GM19324 (cell line): ENCODE results near the gene PDIA2.
"Not testable (repeated sequence)": the region's sequence is repeated elsewhere in the genome, so short reads cannot be mapped to it uniquely, and the experiment has no call there.

ENCODE experiments used
- ATAC-seq: cut with Tn5 transposase; IDR thresholded peaks from one replicate; pipeline ENCODE4 v1.9.1; 2021; ENCODE audit warnings: mild to moderate bottlenecking, moderate library complexity; ENCODE audit not compliant: unreplicated experiment, low FRiP score

Gene PDIA2

DNA sequence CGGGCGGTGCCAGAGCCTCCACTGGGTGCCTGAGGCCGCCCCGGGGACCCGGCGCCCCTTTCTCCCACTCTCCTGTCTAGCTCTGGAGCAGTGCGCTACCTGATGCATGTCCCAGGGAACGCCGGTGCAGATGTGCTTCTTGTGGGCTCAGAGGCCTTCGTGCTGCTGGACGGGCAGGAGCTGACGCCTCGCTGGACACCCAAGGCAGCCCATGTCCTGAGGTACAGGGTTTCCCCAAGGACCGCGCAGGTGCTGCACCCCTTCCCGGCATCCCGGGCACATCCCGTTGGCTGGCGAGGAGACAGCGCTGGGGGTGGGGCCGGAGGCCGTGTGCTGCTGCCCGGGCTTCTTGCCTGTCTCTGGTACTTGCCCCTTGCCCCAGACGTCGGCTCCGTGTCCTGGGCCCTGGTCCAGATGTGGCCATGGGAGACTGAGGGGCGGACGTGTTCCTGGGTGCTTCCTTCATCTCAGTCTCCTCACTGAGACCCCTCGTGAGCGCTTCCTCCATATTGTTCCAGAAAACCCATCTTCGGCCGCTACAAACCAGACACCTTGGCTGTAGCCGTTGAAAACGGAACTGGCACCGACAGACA is 19.7 kb upstream of the PDIA2 start:
- ATAC-seq: no peak

DNA sequence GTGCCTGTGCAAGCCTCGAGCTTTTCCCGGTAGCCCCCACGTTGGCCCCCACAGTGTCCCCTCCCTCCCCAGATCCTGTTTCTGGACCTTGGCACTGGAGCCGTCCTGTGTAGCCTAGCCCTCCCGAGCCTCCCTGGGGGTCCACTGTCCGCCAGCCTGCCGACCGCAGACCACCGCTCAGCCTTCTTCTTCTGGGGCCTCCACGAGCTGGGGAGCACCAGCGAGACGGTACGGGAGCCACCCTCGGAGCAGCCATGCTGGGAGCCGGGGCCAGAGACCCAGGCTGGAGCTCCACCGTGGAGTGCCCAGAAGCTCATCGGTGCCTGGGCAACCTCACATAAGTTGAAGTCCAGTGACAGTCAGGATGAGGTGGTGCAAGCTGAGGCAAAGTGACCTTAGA is 19.0 kb upstream of the PDIA2 start:
- no peak for ATAC-seq

DNA sequence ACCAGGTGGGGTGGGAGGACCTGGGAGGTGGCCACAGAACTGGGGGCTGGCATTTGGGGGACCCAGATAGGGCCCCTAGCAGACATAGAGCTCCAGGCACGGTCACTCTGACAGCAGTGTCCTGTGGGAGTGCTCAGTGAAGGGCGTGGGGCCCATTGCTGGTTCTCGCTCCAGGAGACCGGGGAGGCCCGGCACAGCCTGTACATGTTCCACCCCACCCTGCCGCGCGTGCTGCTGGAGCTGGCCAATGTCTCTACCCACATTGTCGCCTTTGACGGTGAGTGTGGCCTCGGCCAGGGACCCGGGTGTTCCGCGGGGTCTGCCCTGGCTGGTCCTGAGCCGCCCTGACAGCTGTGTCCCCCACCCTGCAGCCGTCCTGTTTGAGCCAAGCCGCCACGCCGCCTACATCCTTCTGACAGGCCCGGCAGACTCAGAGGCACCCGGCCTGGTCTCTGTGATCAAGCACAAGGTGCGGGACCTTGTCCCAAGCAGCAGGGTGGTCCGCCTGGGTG is 18.5 kb upstream of the PDIA2 start:
- ATAC-seq: no peak

DNA sequence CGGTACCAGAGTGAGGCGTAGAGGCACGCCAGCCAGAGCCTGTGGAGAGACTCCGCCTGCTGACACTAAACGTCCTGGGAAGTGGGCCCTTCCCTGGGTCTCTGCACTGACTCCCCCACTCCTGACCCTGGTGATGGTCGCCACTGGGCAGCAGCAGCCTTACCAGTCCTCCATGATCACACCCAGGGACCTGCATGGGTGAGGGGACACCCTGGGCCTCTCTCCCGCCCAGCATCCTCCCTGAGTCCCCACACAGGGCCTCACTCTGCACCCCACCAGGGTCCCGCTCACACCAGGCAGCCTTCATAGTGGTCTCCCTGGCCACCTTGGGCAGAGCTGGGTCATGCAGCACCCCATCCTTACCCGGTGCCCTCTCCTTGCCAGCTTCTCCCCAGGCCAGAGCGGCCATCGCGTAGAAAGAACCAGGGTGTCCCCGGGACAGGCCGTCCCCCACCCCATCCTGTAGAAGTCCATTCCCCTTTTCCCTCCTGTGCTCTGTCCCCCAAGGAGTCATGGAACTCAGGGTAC is 17.9 kb upstream of the PDIA2 start:
- no peak for ATAC-seq

- no peak for ATAC-seq
Observed at GRCh38 chr16:265711-266110, 17.3 kb upstream of the PDIA2 start.

DNA sequence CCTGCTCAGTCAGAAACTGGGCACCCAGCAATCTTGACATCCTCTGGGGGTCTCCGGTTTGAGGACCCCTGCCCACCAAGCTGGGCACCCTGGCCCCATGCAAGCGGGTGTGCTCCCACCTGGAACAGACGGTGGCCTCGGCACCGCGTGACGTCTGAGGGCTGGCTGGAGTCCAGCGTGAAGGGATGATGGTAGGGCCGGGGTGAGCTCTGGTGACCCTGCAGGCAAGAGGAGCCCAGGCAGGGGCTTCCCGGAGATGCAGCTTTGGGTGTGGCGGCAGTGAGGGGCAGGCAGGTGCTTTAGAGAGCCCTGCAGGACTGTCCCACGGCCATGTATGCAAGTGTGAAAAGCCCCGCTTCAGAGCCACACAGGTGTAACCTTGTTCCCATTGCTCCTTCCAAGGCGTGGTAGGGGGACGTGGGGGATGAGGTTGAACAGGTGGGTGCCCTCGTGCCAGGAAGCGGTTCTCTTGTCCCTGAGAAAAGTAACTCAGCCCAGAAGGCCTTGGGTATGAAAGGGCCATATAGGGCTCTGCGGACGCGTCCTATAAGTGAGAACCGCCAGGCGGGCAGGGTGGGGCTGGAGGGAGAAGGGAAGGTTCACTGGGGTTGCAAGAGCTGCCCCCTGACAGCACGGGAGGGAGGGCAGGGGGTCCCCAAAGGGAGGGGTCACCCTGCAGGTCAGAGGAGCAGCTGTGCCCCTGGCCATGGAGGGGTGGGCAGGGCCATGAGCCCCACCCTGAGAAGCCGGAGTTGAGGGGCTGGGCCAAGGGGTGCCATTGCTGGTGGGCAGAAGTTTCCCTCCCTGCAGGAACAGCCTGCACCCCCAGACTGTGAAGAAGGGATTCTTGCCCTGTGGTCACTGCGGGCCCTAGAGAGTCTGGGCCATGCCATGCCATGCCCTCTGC is 16.5 kb upstream of the PDIA2 start:
- no peak for ATAC-seq

GRCh38 chr16:267562-267961 is 15.4 kb upstream of the PDIA2 start:
- not testable (repeated sequence) for ATAC-seq

DNA sequence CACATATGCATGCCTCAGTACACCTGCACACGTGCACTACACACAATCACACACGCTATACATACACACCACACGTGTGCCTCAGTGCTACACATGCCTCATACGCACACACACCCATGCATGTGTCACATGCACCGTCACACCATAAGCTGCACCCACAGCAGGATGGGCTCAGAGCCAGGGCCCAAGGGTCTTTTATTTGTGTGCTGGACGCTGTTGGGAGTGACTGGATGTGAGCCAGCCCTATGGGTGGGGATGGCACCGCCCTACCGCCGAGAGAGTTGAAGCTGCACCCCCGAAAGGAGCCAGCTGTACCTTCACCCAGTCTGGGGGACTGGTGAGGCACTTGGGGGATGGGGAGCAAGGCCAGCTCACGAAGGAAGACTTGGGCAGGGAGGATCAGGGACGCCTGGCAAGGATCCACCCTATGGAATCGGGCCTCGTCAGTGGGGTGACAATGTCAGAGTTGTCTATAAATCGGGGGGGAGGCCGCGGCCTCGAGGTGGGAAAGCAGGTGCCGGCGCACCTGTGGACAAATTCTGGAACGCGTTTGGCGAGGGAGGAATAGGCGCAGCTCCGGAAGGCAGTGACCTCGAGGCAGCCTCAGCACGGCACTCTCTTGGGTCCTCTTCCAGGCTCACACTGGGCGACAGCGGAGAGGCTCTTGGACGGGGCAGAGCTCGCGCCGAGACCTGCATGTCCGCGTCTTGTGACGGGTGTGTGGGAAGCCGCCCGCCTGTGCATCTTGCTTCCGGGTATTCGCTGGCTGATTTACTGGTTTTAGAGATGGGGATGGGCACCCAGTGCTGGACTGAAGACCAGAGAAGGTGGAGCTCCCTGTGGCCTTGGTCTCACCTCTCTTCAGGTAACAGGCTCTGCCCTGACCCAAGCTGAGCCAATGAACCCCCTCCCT is 14.6 kb upstream of the PDIA2 start:
- ATAC-seq: no peak

GRCh38 chr16:269061-269796 is 13.7 kb upstream of the PDIA2 start:
- ATAC-seq: no peak

- ATAC-seq: no peak
Observed at GRCh38 chr16:270381-271255, 12.3 kb upstream of the PDIA2 start.

- ATAC-seq: no peak
Observed at GRCh38 chr16:272633-273546, 10.1 kb upstream of the PDIA2 start.

DNA sequence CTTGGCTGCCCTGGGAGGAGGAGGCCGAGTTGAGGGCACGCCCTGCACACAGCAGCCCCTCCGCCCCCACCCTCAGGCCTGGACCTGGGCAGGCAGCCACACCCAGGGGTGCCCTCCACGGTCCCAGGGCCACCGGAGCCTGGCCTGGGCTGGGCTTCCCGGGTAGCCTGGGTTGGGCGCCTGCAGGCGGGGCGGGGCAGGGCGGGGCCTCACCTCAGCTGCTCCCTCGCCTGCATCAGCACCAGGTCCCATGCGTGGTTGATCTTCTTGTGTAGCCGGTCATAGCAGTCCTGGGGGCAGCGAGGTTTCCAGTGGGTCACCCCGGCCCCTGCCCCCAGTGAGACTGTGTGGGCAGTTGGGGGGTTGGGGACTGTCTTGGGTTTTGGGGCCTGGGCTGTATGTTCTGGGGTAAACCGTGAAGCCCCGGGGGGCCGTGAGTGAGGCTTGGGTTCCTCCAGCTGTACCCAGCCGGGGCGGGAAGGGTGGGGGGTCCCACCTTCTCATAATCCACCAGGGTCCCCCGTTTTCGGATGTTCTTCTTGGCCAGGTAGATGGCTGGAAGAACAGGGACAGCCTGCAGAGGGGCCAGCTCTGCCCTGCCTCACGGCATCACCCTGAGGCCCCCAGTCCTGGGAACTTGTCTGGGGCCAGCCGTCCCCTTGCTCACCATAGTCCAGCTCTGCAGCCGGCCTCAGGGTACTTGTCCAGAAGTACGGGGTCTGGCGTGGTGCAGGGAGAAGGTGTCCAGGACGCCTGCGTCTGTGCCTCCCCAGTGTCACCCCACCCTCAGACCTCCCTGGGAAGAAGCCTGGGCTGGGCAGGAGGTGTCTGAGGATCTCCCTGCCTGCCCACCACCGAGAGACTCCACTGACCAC is 9.2 kb upstream of the PDIA2 start:
- ATAC-seq: no peak

- ATAC-seq: no peak
Observed at GRCh38 chr16:275041-275641, 7.8 kb upstream of the PDIA2 start.

GRCh38 chr16:275786-276232 is 7.2 kb upstream of the PDIA2 start, which contains the start of gene RGS11:
RGS11 (minus strand) TSS chr16:275944; CDS start chr16:275911, 33 bp downstream.
- ATAC-seq: no peak

DNA sequence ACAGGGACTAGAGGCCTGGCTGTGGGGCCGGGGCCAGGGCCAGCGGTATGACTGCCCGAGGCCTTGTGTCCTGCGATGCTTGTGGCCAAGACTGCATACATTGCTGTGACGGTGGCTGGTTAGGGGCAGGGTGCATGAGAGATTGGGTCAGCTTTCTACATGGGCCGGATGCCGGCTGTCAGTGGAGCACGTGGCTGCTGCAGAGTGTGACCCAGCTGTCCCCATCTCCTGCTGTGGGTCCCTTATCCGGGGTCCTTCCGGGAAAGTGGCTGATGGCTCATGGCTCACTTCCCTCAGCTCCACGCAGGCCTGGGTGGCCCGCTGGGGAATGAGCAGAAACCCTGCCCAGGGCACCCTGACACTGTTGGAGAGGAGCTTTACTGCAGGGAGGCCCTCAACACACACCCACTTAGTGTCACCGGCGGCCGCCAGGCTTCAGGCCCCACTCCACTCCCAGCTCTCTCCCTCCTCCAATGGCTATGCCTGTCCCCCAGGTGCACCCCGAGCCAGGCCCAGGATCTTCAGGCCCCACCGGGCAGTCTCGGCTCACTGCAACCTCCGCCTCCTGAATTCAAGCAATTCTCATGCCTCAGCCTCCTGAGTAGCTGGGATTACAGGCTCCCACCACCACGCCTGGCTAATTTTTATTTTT is 6.4 kb upstream of the PDIA2 start:
- no peak for ATAC-seq

DNA sequence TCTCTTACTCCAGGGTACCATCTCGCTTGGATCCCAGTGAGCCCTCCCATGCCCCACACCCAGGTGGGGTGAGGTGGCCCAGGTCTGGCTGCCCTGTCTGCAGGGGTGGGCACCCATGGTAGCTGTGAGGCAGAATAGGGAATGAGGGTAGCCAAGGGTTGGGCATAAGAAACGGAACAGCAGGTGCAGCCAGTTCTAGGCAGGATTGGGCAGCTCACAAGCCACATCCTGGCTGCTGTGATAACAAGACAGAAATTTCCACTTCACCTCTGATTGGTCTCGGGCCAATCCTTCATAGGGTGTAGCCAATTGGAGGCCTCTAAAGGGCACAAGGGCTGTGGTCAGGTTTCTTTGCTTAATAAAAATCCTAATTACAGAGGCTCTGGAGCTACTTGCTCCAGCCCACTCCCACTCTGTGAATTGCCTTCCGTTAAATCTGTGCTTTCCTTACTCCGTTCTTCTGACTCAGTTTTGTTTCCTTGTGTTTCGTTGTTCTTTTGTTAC is 4.0 kb upstream of the PDIA2 start:
- ATAC-seq: no peak
